Activated naive CD4-positive, alpha-beta T cell treated with anti-CD3 and anti-CD28 coated beads for 36 hours (primary cell): ENCODE data around the gene ADAP1. TPM values are rescaled to one million over a fixed set of nuclear protein-coding genes. Genes with fewer than 3 reads are reported as not detected.
"Not testable (repeated sequence)": the region's sequence is repeated elsewhere in the genome, so short reads cannot be mapped to it uniquely, and the experiment has no call there.

Experiments
- CTCF ChIA-PET: fragments of 350-600 bp; sonication (Branson Sonifier 250); formaldehyde crosslinking; loops from one replicate; lab custom pipeline; 2021; ENCODE audit warnings: antibody characterized with exemption; lab: Charles Lee
- DNase-seq: peaks from one replicate; pipeline ENCODE4 v3.0.0-alpha.2; 2020
- H3K27ac Mint-ChIP-seq: one replicate; pipeline ENCODE4 v1.8.0; 2021; ENCODE audit warnings: mild to moderate bottlenecking, mixed read lengths
- H3K27me3 Mint-ChIP-seq: one replicate; pipeline ENCODE4 v1.8.0; 2021; ENCODE audit warnings: low read depth, mixed read lengths
- H3K36me3 Mint-ChIP-seq: one replicate; pipeline ENCODE4 v1.8.0; 2021; ENCODE audit warnings: low read depth, mixed read lengths
- H3K4me1 Mint-ChIP-seq: one replicate; pipeline ENCODE4 v1.8.0; 2021; ENCODE audit warnings: low read depth, mixed read lengths
- H3K4me3 Mint-ChIP-seq: one replicate; pipeline ENCODE4 v1.8.0; 2021; ENCODE audit warnings: mild to moderate bottlenecking, moderate library complexity, mixed read lengths
- H3K9me3 Mint-ChIP-seq: one replicate; pipeline ENCODE4 v1.8.0; 2021; ENCODE audit warnings: mixed read lengths
- intact Hi-C: fragments of 100-400 bp; cut with micrococcal nuclease; formaldehyde crosslinking; loops from one replicate; pipeline ENCODE4 v1.15.1; 2023
- total RNA-seq, 2 experiments: library from RNA; stranded (reverse); gene quantifications; one replicate each; pipeline ENCODE4 v1.2.3, GENCODE V29; 2021

The ADAP1 gene
- total RNA-seq, 2 experiments from 2014 or later, result 8.0 to 9.9 TPM

DNA sequence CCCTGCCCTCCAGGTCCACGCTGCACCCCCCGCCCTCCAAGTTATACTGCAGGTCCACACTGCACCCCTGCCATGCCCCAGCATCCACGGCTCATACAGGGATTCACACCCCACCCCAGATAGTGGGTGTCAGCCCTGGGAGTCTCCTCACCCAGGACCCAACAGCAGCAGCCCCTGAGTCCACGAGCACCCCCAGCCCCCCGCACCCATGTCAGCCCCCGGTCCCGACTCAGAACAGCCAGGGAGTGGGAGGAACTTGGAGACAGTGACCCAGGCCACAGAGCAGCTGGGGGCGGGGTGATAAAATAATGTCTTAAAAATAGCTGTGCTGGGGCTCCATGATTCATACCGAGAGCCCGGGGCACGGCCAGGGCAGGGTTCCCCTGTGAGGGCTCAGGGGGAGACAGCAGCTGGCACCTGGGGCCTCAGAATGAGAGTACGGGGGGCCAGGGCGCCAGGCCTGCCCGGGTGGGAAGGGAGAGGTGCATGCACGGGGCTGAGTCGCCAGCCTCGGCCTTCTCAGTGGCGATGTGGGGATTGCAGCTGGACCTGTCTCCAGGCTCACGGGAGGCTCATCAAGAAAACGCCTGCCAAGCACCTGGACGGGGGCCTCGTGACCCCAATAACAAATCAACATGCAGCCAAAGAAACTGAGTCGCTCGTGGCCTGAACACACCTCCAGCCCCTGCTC, 29.8 kb downstream of the ADAP1 start:
- DNase-seq, result peak; percentile 66
- CTCF ChIA-PET, result interaction anchor here (0.9 kb wide), 2 partner anchors 15 kb away, joined by 4 to 5 read pairs; no protein-coding TSS in a partner anchor
- Mint-ChIP-seq H3K4me3 (peak overlapping the region; percentile 36), H3K9me3 (no peaks in the 10 kb centered on the region), H3K27me3 (no peaks in the 10 kb centered on the region), H3K4me1 (peaks cover 43% of the 10 kb centered on the region), H3K27ac (peak overlapping the region; percentile 61), H3K36me3 (no peaks in the 10 kb centered on the region)
- intact Hi-C loops, result no loop called here

DNA sequence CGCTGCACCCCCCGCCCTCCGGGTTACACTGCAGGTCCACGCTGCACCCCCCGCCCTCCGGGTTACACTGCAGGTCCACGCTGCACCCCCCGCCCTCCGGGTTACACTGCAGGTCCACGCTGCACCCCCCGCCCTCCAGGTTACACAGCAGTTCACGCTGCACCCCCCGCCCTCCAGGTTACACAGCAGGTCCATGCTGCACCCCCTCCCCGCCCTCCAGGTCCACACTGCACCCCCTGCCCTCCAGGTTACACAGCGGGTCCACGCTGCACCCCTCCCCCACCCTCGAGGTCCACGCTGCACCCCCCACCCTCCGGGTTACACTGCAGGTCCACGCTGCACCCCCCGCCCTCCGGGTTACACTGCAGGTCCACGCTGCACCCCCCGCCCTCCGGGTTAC, 30.4 kb downstream of the ADAP1 start:
- H3K4me3 Mint-ChIP-seq, intact Hi-C loops, DNase-seq, H3K27me3 Mint-ChIP-seq, H3K36me3 Mint-ChIP-seq, H3K9me3 Mint-ChIP-seq, H3K27ac Mint-ChIP-seq: not testable (repeated sequence)
- peaks cover 43% of the 10 kb centered on the region for H3K4me1 Mint-ChIP-seq
- CTCF ChIA-PET, result interaction anchor here (1.3 kb wide), 1 partner anchor 69 kb away, joined by 5 read pairs; no protein-coding TSS in a partner anchor

- intact Hi-C loops, result loop anchor here (1.0 to 2.0 kb wide), 5 partner anchors 13 to 91 kb away; partner anchors contain the start of genes COX19, GET4 and SUN1
- Mint-ChIP-seq H3K4me3 (peak overlapping the region; percentile 78), H3K9me3 (no peaks in the 10 kb centered on the region), H3K27me3 (no peaks in the 10 kb centered on the region), H3K4me1 (peaks cover 43% of the 10 kb centered on the region), H3K36me3 (no peaks in the 10 kb centered on the region), H3K27ac (peak overlapping the region; percentile 91)
- peak; percentile 98 for DNase-seq
- CTCF ChIA-PET, result interaction anchor here (1.3 to 2.6 kb wide), 2 partner anchors 14 to 70 kb away, joined by 5 to 13 read pairs; no protein-coding TSS in a partner anchor
Measured at GRCh38 chr7:923108-924041, 31.1 kb downstream of the ADAP1 start.

DNA sequence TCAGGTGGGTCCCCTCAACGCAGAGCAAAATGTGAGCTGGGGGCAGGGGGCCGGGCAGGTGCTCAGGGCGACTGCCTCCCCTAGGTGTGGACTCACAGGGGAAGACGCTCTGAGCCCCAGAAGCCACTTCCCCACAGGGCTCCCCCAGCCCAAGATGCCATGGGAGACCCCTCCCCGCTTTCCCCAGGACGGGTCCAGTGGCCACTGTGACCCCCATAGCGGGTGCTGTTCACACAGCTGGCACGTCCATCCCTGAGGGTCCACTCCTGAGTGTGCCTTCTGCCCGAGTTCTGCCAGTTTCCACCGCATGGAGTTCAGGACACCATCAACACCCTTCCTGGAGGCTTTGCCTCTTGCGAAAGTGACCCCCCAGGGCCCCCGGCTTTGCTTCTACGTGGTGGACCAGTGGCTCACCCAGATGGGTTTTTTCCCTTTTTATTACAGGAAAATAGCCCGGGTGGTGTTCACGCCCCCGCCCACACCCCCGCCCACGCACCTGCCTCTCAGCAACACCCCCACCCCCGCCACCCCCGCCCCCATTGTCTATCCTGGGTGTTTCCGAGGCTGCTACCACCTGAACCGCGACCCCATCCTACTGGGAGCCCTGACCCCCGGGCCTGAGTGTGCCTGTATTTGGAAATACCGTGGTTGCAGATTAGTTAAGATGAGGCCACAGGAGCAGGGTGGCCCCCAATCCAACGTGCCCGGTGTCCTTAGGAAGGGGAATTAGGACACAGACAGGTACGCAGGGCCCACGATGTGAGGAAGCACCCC, 32.0 kb downstream of the ADAP1 start:
- intact Hi-C loops, result loop anchor here (1.0 to 2.0 kb wide), 5 partner anchors 12 to 90 kb away; partner anchors contain the start of genes COX19, GET4 and SUN1
- Mint-ChIP-seq H3K4me3 (peak overlapping the region; percentile 78), H3K9me3 (no peaks in the 10 kb centered on the region), H3K27ac (peak overlapping the region; percentile 91), H3K36me3 (no peaks in the 10 kb centered on the region), H3K27me3 (no peaks in the 10 kb centered on the region), H3K4me1 (peaks cover 43% of the 10 kb centered on the region)
- DNase-seq, result peak; percentile 55
- CTCF ChIA-PET, result interaction anchor here (1.1 to 2.6 kb wide), 3 partner anchors 13 to 70 kb away, joined by 3 to 13 read pairs (median 5); no protein-coding TSS in a partner anchor

GRCh38 chr7:921581-922333, 32.7 kb downstream of the ADAP1 start:
- peaks cover 43% of the 10 kb centered on the region for H3K4me1 Mint-ChIP-seq
- no peaks in the 10 kb centered on the region for H3K9me3 Mint-ChIP-seq
- peak overlapping the region; percentile 52 for H3K4me3 Mint-ChIP-seq
- CTCF ChIA-PET, result interaction anchor here (1.1 to 2.6 kb wide), 2 partner anchors 12 to 19 kb away, joined by 3 to 13 read pairs; no protein-coding TSS in a partner anchor
- intact Hi-C loops, result loop anchor here (2.0 kb wide), 1 partner anchor 89 kb away; the partner anchor contains the start of gene SUN1
- no peaks in the 10 kb centered on the region for H3K36me3 Mint-ChIP-seq
- no peaks in the 10 kb centered on the region for H3K27me3 Mint-ChIP-seq
- no peak overlapping the region for H3K27ac Mint-ChIP-seq
- DNase-seq, result no peak

- CTCF ChIA-PET, result interaction anchor here (2.6 kb wide), 1 partner anchor 12 kb away, joined by 13 read pairs; no protein-coding TSS in a partner anchor
- no peak for DNase-seq
- no peak overlapping the region for H3K4me3 Mint-ChIP-seq
- H3K27ac Mint-ChIP-seq, result no peak overlapping the region
- H3K36me3 Mint-ChIP-seq, result no peaks in the 10 kb centered on the region
- H3K9me3 Mint-ChIP-seq, result no peaks in the 10 kb centered on the region
- intact Hi-C loops, result no loop called here
- peaks cover 43% of the 10 kb centered on the region for H3K4me1 Mint-ChIP-seq
- H3K27me3 Mint-ChIP-seq, result no peaks in the 10 kb centered on the region
Measured at GRCh38 chr7:921071-921461, 33.4 kb downstream of the ADAP1 start.

DNA sequence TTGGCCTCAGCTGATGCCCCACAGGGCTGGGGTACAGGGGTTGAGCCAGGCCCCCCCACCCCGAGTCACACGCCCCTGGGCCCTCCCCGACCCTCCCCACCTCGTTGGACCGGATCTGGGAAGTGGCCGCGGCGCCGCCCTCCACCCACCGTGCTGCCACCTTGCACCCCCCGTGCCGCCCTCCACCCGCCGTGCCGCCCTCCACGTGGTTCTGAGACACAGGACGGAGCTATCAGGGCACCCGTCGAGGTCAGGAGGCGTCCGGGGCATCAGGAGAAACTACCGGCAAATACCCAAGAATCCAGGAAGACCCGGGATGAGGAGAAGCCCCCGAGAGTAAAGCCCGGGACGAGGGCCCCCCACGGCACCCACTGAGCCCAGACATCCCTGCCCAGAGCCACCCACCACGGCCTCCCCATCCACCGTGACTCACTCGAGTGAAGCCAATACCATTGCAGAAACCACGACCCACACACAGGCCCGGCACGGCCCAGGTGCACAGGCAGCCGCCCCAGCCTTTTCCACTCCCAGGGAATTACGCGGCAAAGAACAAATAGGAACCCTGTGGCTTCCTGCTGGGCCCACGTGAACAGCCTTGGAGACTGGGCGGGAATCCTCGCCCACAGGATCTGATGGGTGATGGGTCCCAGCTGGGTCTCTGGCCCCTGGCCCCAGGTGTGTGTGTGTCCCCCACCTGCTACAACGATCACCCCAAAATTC, 34.0 kb downstream of the ADAP1 start:
- DNase-seq, result no peak
- H3K4me3 Mint-ChIP-seq, result no peak overlapping the region
- intact Hi-C loops, result no loop called here
- H3K27ac Mint-ChIP-seq, result no peak overlapping the region
- no peaks in the 10 kb centered on the region for H3K27me3 Mint-ChIP-seq
- no peaks in the 10 kb centered on the region for H3K36me3 Mint-ChIP-seq
- peaks cover 40% of the 10 kb centered on the region for H3K4me1 Mint-ChIP-seq
- CTCF ChIA-PET, result no interaction called here
- H3K9me3 Mint-ChIP-seq, result no peaks in the 10 kb centered on the region

- Mint-ChIP-seq H3K27me3 (no peaks in the 10 kb centered on the region), H3K27ac (no peak overlapping the region), H3K4me3 (no peak overlapping the region), H3K36me3 (no peaks in the 10 kb centered on the region), H3K4me1 (peaks cover 38% of the 10 kb centered on the region), H3K9me3 (no peaks in the 10 kb centered on the region)
- DNase-seq, result no peak
- CTCF ChIA-PET, result no interaction called here
- intact Hi-C loops, result no loop called here
Measured at GRCh38 chr7:919924-920341, 34.5 kb downstream of the ADAP1 start.

GRCh38 chr7:919114-919442, 35.4 kb downstream of the ADAP1 start:
- Mint-ChIP-seq H3K4me1 (peaks cover 32% of the 10 kb centered on the region), H3K9me3 (no peaks in the 10 kb centered on the region), H3K36me3 (no peaks in the 10 kb centered on the region), H3K27ac (no peak overlapping the region), H3K27me3 (no peaks in the 10 kb centered on the region), H3K4me3 (no peak overlapping the region)
- no peak for DNase-seq
- intact Hi-C loops, result no loop called here
- CTCF ChIA-PET, result no interaction called here

DNA sequence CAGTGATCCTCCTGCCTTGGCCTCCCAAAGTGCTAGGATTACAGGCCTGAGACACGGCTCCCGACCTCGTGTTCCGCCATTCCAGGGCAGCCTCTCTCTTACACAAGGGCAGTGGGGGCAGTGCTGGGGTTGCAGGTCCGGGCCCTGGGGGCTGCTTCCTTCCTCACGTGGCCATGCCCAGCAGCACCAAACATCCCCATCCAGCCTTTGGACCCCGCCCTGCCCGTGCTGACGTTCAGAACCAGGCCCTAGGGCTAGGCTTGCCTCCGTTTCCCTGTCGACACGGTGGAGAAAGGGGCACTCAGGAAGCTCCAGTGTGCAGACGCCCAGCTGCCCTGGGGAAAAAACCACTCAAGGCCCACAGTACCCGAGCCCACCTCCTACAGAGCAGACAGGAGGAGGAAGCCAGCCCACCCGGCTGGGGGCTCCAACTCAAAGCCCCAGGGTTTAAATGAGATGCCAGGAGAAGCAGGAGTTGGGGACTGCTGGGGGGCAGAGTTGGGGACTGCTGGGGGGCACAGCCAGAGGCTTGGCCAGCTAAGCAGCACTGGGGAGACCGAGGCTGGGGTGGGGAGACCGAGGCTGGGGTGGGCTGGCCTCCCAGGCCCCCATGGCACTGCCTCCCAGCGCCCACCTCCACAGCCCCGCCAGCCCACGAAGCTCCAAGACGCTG, 35.9 kb downstream of the ADAP1 start:
- no peak overlapping the region for H3K4me3 Mint-ChIP-seq
- H3K4me1 Mint-ChIP-seq, result peaks cover 30% of the 10 kb centered on the region
- DNase-seq, result no peak
- no peaks in the 10 kb centered on the region for H3K9me3 Mint-ChIP-seq
- no peaks in the 10 kb centered on the region for H3K27me3 Mint-ChIP-seq
- H3K27ac Mint-ChIP-seq, result no peak overlapping the region
- H3K36me3 Mint-ChIP-seq, result no peaks in the 10 kb centered on the region
- intact Hi-C loops, result no loop called here
- CTCF ChIA-PET, result interaction anchor here (0.7 kb wide), 1 partner anchor 10 kb away, joined by 3 read pairs; no protein-coding TSS in a partner anchor
